ENCODE measurements around the gene MSH2. TPM values are rescaled to one million over a fixed set of nuclear protein-coding genes. Genes with fewer than 3 reads are reported as not detected.

Gene MSH2
- total and polyA plus RNA-seq, 2 of the 13 experiments (the other 11 are each of a cell fraction or from before 2014, with no cell fraction given) = 19.9 to 76.3 TPM

- TF ChIP-seq, protein P1, sequence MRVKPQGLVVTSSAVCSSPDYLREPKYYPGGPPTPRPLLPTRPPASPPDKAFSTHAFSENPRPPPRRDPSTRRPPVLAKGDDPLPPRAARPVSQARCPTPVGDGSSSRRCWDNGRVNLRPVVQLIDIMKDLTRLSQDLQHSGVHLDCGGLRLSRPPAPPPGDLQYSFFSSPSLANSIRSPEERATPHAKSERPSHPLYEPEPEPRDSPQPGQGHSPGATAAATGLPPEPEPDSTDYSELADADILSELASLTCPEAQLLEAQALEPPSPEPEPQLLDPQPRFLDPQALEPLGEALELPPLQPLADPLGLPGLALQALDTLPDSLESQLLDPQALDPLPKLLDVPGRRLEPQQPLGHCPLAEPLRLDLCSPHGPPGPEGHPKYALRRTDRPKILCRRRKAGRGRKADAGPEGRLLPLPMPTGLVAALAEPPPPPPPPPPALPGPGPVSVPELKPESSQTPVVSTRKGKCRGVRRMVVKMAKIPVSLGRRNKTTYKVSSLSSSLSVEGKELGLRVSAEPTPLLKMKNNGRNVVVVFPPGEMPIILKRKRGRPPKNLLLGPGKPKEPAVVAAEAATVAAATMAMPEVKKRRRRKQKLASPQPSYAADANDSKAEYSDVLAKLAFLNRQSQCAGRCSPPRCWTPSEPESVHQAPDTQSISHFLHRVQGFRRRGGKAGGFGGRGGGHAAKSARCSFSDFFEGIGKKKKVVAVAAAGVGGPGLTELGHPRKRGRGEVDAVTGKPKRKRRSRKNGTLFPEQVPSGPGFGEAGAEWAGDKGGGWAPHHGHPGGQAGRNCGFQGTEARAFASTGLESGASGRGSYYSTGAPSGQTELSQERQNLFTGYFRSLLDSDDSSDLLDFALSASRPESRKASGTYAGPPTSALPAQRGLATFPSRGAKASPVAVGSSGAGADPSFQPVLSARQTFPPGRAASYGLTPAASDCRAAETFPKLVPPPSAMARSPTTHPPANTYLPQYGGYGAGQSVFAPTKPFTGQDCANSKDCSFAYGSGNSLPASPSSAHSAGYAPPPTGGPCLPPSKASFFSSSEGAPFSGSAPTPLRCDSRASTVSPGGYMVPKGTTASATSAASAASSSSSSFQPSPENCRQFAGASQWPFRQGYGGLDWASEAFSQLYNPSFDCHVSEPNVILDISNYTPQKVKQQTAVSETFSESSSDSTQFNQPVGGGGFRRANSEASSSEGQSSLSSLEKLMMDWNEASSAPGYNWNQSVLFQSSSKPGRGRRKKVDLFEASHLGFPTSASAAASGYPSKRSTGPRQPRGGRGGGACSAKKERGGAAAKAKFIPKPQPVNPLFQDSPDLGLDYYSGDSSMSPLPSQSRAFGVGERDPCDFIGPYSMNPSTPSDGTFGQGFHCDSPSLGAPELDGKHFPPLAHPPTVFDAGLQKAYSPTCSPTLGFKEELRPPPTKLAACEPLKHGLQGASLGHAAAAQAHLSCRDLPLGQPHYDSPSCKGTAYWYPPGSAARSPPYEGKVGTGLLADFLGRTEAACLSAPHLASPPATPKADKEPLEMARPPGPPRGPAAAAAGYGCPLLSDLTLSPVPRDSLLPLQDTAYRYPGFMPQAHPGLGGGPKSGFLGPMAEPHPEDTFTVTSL (CRISPR knock-in tag; IDR thresholded peaks at IDR 0.05; ENCODE audit: borderline replicate concordance) = peak; percentile 39; the same call in 1 of the 2 replicates
- no peak for TF ChIP-seq CENPX (CRISPR knock-in tag; IDR thresholded peaks at IDR 0.05)
- peak; percentile 75; the same call in 1 of the 2 replicates for TF ChIP-seq SP5 (CRISPR knock-in tag; IDR thresholded peaks at IDR 0.05; ENCODE audit: borderline replicate concordance, low read depth)
- TF ChIP-seq RARA (CRISPR knock-in tag; IDR thresholded peaks at IDR 0.05) = peak; percentile 98
- TF ChIP-seq ZNF30 (CRISPR knock-in tag; IDR thresholded peaks at IDR 0.05) = no peak
- no peak for TF ChIP-seq ATF2 (CRISPR knock-in tag; IDR thresholded peaks at IDR 0.05)
- TF ChIP-seq ARNT2 (CRISPR knock-in tag; IDR thresholded peaks at IDR 0.05; ENCODE audit: low read depth) = no peak
- 0 out of 2 replicates have a peak, but pooled peaks have one; percentile 11 for TF ChIP-seq TCF7 (IDR thresholded peaks at IDR 0.05; ENCODE audit: low read depth)
- TF ChIP-seq ZNF619 (CRISPR knock-in tag; IDR thresholded peaks at IDR 0.05) = 0 out of 2 replicates have a peak, but pooled peaks have one; percentile 16
- no peak; the same call in 1 of the 2 replicates for TF ChIP-seq ADNP (CRISPR knock-in tag; IDR thresholded peaks at IDR 0.05)
- TF ChIP-seq, protein P2, sequence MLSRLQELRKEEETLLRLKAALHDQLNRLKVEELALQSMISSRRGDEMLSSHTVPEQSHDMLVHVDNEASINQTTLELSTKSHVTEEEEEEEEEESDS (CRISPR knock-in tag; IDR thresholded peaks at IDR 0.05; ENCODE audit: borderline replicate concordance) = no peak
- TF ChIP-seq ZNF562 (CRISPR knock-in tag; IDR thresholded peaks at IDR 0.05; ENCODE audit: borderline replicate concordance) = no peak
- no peak for TF ChIP-seq CCAR2 (optimal IDR thresholded peaks at IDR 0.05; ENCODE audit: low read depth, low read length)
- TF ChIP-seq SOX6 (IDR thresholded peaks at IDR 0.05) = no peak
- TF ChIP-seq SOX6 (CRISPR knock-in tag; IDR thresholded peaks at IDR 0.05) = peak; percentile 46
- no peak for TF ChIP-seq STAT5B (CRISPR knock-in tag; IDR thresholded peaks at IDR 0.05)
- TF ChIP-seq ZNF354B (CRISPR knock-in tag; IDR thresholded peaks at IDR 0.05) = no peak
- no peak for TF ChIP-seq NFE2 (CRISPR knock-in tag; IDR thresholded peaks at IDR 0.05)
- no peak for TF ChIP-seq FOXA1 (IDR thresholded peaks at IDR 0.05)
- 0 out of 2 replicates have a peak, but pooled peaks have one; percentile 47 for TF ChIP-seq FOXA1 (CRISPR knock-in tag; IDR thresholded peaks at IDR 0.05)
- TF ChIP-seq FOXM1 (CRISPR knock-in tag; IDR thresholded peaks at IDR 0.05) = no peak
- no peak for TF ChIP-seq NR1H2 (CRISPR knock-in tag; IDR thresholded peaks at IDR 0.05; ENCODE audit: borderline replicate concordance, low read depth)
- no peak for TF ChIP-seq CENPT (CRISPR knock-in tag; IDR thresholded peaks at IDR 0.05; ENCODE audit: low read depth)
- 0 out of 2 replicates have a peak, but pooled peaks have one; percentile 8 for TF ChIP-seq GATA4 (IDR thresholded peaks at IDR 0.05; ENCODE audit: borderline replicate concordance, low read depth)
Observed at GRCh38 chr2:47354013-47354847, 48.7 kb upstream of the MSH2 start (continued).
